Activated naive CD8-positive, alpha-beta T cell treated with anti-CD3 and anti-CD28 coated beads, Interleukin-2, amount 10 ng/mL, durations not matched to agents 7 days and 5 days (primary cell): ENCODE results near the gene PIP5KL1. TPM values are rescaled to one million over a fixed set of nuclear protein-coding genes. Genes with fewer than 3 reads are reported as not detected.
A peak's percentile ranks its signal among the peaks of the same experiment; 100 is the strongest.

Experiments used
- ATAC-seq: fragments of 150-1000 bp; cut with Tn5 transposase; one replicate; pipeline ENCODE4 v1.10.0; 2021; ENCODE audit warnings: low read depth, moderate library complexity
- POLR2A ChIA-PET: fragments of 350-600 bp; sonication (Branson Sonifier 250); formaldehyde crosslinking; loops from one replicate; lab custom pipeline; 2021; ENCODE audit warnings: antibody characterized with exemption; lab: Charles Lee
- DNase-seq: peaks from one replicate; pipeline ENCODE4 v3.0.0; 2021
- H3K27ac Mint-ChIP-seq: one replicate; pipeline ENCODE4 v1.8.0; 2022; ENCODE audit warnings: mild to moderate bottlenecking, mixed read lengths
- H3K27me3 Mint-ChIP-seq: one replicate; pipeline ENCODE4 v1.8.0; 2022; ENCODE audit warnings: mild to moderate bottlenecking, moderate library complexity, mixed read lengths
- H3K36me3 Mint-ChIP-seq: one replicate; pipeline ENCODE4 v1.8.0; 2021; ENCODE audit warnings: mild to moderate bottlenecking, mixed read lengths
- H3K4me1 Mint-ChIP-seq: one replicate; pipeline ENCODE4 v1.8.0; 2021; ENCODE audit warnings: mixed read lengths
- H3K4me3 Mint-ChIP-seq: one replicate; pipeline ENCODE4 v1.8.0; 2022; ENCODE audit warnings: mild to moderate bottlenecking, moderate library complexity, mixed read lengths
- H3K9me3 Mint-ChIP-seq: one replicate; pipeline ENCODE4 v1.8.0; 2021; ENCODE audit warnings: mixed read lengths
- total RNA-seq, 2 experiments: library from RNA; stranded (reverse); gene quantifications; one replicate each; pipeline ENCODE4 v1.2.3, GENCODE V29; 2021

The PIP5KL1 gene
- total RNA-seq, 2 experiments from 2014 or later, result 1.5 to 1.9 TPM

DNA sequence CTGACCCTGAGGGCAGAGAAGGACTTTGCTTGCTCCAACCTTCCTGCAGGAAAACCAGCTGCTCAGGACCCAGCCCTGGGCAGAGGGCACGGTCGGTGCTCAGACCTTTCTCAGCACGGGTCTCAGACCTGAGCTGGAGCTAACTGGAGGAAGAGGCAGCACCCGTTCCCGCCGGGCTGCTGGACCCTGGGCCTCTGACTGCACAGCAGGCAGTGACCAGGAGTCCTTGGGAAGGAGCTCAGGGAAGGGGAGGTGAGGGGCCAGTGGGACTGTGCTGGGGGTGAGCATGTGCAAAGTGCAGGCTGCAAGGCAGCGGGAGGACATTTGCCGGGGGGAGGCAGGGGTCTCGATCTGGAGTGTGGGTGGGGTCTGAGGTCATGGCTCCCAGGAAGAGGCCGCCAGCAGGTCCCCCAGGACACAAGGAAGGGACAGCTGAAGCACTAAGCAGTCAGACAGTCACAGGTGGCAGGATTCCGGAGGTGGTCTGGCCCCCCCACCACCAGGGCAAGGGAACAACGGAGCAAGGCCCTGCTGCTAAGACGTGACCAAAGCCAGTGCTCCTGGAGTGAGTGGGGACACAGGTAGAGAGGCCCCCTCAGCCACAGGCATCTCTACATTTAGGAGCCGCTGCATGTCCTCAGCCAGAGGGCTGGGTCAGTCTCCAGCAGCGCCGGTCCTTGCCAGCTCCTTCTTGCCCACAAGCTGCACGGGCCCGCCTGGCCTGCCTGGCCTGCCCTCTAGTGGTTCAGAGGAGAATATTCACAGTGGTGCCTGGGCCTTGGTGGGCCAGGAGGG is 11.8 kb upstream of the PIP5KL1 start:
- POLR2A ChIA-PET, result interaction anchor here (0.7 to 2.5 kb wide), 5 partner anchors 13 to 125 kb away, joined by 3 to 8 read pairs (median 4); partner anchors contain the start of genes NAIF1, SLC25A25 and ST6GALNAC4
- H3K36me3 Mint-ChIP-seq, result peaks cover 15% of the 10 kb centered on the region
- no peaks in the 10 kb centered on the region for H3K27me3 Mint-ChIP-seq
- H3K4me1 Mint-ChIP-seq, result peaks cover 17% of the 10 kb centered on the region
- ATAC-seq (peak; percentile 34), DNase-seq (peak; percentile 66)
- peak overlapping the region; percentile 79 for H3K27ac Mint-ChIP-seq
- H3K4me3 Mint-ChIP-seq, result no peak overlapping the region
- H3K9me3 Mint-ChIP-seq, result no peaks in the 10 kb centered on the region

DNA sequence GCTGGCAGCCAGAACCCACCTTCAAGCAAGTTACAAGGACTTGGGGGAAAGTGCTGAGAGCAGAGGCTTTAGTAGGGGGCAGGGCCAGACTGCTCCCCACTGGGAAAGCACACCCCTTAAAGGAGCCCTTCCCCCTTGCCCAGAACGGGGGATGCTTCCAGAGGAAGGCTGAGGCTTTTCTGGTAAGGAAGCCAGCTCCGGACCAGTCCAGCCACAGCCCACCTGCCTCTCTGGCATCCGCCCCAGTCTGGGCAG is 11.3 kb upstream of the PIP5KL1 start:
- Mint-ChIP-seq H3K4me1 (peaks cover 18% of the 10 kb centered on the region), H3K27me3 (no peaks in the 10 kb centered on the region), H3K36me3 (peaks cover 14% of the 10 kb centered on the region), H3K9me3 (no peaks in the 10 kb centered on the region), H3K4me3 (no peak overlapping the region), H3K27ac (no peak overlapping the region)
- POLR2A ChIA-PET, result interaction anchor here (1.1 to 2.5 kb wide), 2 partner anchors 14 to 126 kb away, joined by 4 to 8 read pairs; partner anchors contain the start of genes NAIF1 and SLC25A25
- ATAC-seq, result no peak
- DNase-seq, result no peak

DNA sequence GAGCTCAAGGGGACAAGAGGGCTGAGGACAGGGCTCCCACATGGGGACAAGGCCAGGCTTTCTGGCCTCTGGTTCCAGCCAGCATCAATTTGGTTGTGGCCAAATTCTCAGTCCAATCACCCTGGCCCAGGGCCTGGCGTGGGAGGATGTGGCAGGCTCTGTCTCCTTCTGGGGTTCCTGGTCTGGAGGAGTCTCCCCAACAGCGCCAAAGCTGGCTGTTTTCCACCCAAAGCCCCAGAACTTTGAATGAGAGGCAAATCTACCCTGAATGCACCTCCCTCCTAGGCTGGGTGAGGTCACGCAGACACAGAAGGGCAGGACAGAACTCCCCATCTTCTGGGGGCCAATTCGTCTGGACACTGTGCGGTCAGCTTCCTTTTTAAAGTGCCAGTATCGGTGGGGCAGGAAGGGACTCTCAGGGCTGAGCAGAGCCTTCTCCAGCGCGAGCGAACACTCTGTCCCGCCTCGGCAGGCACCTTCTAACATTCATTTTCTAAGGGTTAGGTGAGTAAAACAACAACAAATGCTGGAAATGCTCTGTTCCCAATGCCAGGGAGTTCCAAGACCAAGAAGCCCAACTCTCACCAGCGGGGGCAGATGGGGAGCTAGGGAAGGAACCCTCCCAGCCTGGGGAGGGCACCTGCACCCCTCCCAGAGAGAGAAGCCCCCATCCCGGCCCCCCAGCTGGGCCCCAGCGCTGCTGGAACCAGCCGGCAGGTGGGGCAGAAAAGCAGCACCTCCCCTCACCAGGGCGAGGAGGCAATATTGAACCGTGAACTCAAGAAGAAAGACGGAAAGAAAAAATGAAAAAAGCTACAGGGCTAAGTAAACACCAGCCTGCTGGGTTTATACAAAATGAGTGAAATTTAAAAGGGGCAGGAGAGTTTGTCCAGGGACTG is 10.7 kb upstream of the PIP5KL1 start:
- ATAC-seq, result no peak
- Mint-ChIP-seq H3K27ac (no peak overlapping the region), H3K4me1 (peaks cover 23% of the 10 kb centered on the region), H3K27me3 (no peaks in the 10 kb centered on the region), H3K4me3 (no peak overlapping the region), H3K36me3 (peaks cover 13% of the 10 kb centered on the region), H3K9me3 (no peaks in the 10 kb centered on the region)
- POLR2A ChIA-PET, result interaction anchor here (0.7 to 2.5 kb wide), 2 partner anchors 126 to 137 kb away, joined by 3 to 8 read pairs; partner anchors contain the start of genes NAIF1 and SLC25A25
- DNase-seq, result no peak

DNA sequence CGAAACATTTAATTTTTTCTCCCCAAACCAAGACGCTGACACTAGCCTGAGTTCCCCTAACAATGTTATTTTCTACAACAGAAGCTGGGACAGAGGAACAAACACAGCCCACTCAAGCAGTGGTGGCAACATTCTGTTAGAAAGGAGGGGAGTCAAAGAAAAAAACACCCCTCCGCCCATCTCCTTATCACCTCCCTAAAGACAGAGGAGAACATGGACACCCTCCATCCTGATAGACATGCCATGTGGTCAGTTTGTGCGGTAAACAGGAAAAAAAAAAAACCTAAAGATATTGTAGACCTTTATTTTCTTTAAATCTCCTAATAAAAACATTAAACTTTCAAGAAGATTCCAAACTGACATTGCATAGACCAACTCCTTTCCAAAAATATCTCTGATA is 10.0 kb upstream of the PIP5KL1 start:
- ATAC-seq (no peak), DNase-seq (no peak)
- Mint-ChIP-seq H3K36me3 (peaks cover 15% of the 10 kb centered on the region), H3K27ac (peak overlapping the region; percentile 11), H3K4me1 (peaks cover 30% of the 10 kb centered on the region), H3K9me3 (no peaks in the 10 kb centered on the region), H3K4me3 (no peak overlapping the region), H3K27me3 (no peaks in the 10 kb centered on the region)
- POLR2A ChIA-PET, result interaction anchor here (0.7 kb wide), 1 partner anchor 138 kb away, joined by 3 read pairs; no protein-coding TSS in a partner anchor

DNA sequence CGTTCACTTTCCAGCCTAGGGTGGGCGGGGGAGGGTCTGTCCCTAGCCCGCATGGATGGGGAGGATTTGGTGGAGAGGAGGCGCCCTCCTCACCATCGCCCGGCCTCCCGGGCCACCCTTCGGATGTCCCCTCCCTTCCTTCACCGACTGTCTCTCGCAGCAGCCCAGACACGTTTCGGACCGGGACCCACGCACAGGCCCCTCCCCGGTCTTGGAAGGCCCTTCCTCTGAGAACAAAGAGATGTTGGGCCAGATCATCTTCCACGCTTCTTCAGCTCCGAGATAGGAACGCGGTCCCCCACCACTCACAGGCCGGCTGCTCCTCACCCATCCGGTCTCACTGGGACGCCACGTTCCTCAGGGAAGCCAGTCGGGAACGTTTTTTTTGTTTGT is 7.7 kb upstream of the PIP5KL1 start:
- Mint-ChIP-seq H3K4me3 (peak overlapping the region; percentile 47), H3K36me3 (peaks cover 17% of the 10 kb centered on the region), H3K27me3 (no peaks in the 10 kb centered on the region), H3K27ac (peak overlapping the region; percentile 32), H3K9me3 (no peaks in the 10 kb centered on the region), H3K4me1 (peaks cover 31% of the 10 kb centered on the region)
- no peak for ATAC-seq
- POLR2A ChIA-PET, result interaction anchor here (1.3 kb wide), 1 partner anchor 38 kb away, joined by 3 read pairs; no protein-coding TSS in a partner anchor
- DNase-seq, result peak; percentile 46

DNA sequence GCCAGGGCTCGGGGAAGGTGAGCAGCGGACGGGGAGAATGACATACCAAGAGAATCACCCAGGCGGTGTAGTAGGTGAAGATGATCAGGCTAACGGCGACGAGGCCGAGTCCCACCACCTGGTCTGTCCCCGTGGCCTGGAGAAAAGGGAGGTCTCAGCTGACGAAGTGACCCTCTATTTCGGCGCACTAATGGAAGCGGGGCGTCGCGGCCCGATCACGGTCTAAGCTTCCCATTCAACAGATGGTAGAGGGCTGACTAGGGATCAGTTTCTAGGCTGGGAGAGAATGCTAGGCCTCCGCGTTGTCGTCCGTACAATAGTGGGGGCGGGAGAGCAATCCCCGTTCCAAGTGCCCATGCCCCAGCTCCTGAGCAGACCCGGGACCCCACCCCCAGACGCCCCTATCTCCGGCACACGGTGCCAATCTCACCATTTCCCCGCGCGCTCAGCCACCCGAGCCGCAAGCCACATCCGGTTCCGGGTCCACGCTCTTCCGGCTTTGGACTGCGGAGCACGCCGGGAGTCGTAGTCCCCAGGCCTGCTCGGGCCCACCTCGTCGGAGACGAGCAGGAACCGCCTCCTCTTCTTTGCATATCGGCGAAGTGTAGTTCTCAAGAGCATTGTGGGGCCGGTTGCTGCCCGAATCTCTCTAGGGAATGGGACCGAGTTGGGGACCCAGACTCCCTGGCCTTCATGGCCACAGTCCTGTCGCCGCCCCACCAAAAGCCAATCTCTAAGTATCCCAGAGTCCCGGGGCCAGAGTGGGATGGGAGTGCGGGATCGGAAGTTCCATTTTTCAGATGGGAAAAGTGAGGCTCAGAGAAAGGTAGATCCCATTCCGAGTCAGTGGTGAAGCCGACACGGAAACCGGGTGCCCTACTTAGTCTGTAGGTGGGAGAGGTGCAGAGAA is 7.1 kb upstream of the PIP5KL1 start, which contains the start of gene DPM2:
Gene DPM2, minus strand, starts transcription at position 467 of the 910 bp plus-strand sequence. Its CDS starts 34 bp downstream, at position 433.
- POLR2A ChIA-PET, result interaction anchor here (0.9 to 1.5 kb wide), 8 partner anchors 17 to 108 kb away, joined by 3 to 5 read pairs (median 3); no protein-coding TSS in a partner anchor
- Mint-ChIP-seq H3K27me3 (no peaks in the 10 kb centered on the region), H3K4me1 (peaks cover 28% of the 10 kb centered on the region), H3K9me3 (no peaks in the 10 kb centered on the region), H3K36me3 (peaks cover 18% of the 10 kb centered on the region), H3K27ac (peak within 1 kb of the TSS; percentile 95), H3K4me3 (peak within 1 kb of the TSS; percentile 95)
- DNase-seq (peak; percentile 94), ATAC-seq (peak; percentile 88)

DNA sequence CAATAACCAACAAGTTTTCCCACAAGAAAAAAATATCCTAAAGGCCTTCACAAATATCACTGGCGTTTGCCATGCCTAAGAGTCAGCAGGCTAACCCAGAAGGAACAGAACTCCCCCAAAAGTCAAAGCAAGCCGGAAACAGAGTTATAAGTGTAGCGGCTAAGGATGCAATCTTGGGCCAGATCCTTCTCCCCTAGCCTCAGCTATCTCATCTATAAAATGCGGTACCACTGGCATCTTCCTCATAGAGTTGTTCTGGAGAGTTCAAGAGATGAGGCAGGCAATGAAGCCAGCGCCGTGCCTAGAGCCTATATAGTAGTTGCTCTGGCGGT is 6.4 kb upstream of the PIP5KL1 start:
- Mint-ChIP-seq H3K36me3 (peaks cover 14% of the 10 kb centered on the region), H3K9me3 (no peaks in the 10 kb centered on the region), H3K27me3 (no peaks in the 10 kb centered on the region), H3K4me3 (peak overlapping the region; percentile 95), H3K4me1 (peaks cover 28% of the 10 kb centered on the region), H3K27ac (peak overlapping the region; percentile 95)
- ATAC-seq, result no peak
- POLR2A ChIA-PET, result interaction anchor here (0.9 to 1.5 kb wide), 8 partner anchors 18 to 109 kb away, joined by 3 to 5 read pairs (median 3); no protein-coding TSS in a partner anchor
- DNase-seq, result no peak

DNA sequence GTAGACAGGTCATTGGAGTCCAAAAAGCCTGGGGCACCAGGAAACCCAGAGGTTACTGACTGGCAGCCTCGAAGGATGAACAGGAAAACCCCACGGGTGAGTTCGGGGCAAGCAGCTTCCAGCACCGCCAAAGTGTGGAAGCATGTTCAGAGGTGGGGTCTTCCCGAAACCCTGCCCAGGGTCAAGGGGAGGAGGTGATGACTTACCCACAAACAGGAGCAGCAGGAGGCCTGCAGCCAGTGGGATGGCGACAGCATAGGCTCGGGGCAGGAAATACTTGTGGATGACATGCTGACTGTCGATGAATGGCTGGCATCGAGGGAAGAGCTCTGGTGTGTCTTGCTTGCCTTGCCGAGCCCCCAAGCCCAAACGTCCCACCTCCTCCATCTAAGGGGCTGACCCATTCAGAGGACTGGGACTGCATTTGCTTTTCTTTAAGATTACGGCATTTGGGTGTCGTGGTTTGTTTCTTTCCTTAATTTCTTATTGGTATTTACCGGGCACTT is 5.8 kb upstream of the PIP5KL1 start:
- Mint-ChIP-seq H3K4me3 (peak overlapping the region; percentile 95), H3K9me3 (no peaks in the 10 kb centered on the region), H3K27me3 (no peaks in the 10 kb centered on the region), H3K4me1 (peaks cover 31% of the 10 kb centered on the region), H3K36me3 (peaks cover 12% of the 10 kb centered on the region), H3K27ac (peak overlapping the region; percentile 95)
- POLR2A ChIA-PET, result interaction anchor here (1.1 to 1.5 kb wide), 3 partner anchors 19 to 34 kb away, joined by 3 to 5 read pairs (median 3); no protein-coding TSS in a partner anchor
- peak; percentile 29 for DNase-seq
- ATAC-seq, result no peak

DNA sequence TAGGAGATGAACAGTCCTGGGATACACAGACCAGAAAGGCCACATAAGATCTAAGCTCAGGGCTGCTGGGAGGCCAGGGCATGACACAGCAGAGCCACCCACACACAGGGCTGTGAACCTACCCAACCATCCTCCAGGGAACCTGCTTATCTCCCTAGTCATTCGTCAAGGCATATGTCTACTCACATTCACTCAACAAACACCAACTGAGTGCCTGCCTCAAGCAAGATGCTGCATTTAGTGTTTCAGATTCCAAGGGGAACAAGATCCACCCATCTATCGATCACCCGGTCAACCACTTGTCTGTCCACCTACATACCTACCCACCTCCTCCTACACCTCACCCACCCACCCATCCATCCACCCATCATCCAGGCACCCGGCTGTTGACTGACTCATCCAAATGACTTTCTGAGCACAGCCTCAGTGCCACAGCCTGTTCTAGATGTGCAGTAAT is 5.2 kb upstream of the PIP5KL1 start:
- POLR2A ChIA-PET, result no interaction called here

DNA sequence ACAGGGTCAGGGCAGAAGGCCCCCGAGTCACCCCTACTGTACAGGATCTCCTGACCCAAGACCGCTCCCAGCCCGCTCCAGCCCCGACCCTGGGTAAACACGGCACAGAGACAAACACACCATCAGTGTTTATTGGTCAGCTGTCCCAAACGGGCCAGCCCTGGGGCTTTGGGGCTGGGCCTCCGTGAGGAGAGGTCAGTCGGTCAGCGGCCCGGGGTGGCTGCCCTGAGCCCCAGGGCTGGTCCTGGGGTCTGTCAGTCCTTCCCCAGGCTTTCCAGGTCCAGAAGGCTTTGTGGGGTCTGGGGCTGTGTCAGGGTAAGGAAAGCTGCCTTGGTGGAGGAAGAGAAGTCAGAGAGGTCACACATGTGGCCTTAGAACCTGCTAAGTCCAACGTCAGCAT is 4.4 kb upstream of the PIP5KL1 start:
- ATAC-seq (no peak), DNase-seq (no peak)
- POLR2A ChIA-PET, result no interaction called here
- H3K4me3 Mint-ChIP-seq, result no peak overlapping the region
- H3K27ac Mint-ChIP-seq, result no peak overlapping the region
- no peaks in the 10 kb centered on the region for H3K27me3 Mint-ChIP-seq
- no peaks in the 10 kb centered on the region for H3K9me3 Mint-ChIP-seq
- peaks cover 37% of the 10 kb centered on the region for H3K4me1 Mint-ChIP-seq
- peaks cover 12% of the 10 kb centered on the region for H3K36me3 Mint-ChIP-seq

More for the DNA sequence above, 5.2 kb upstream of the PIP5KL1 start:
- H3K27ac Mint-ChIP-seq, result peak overlapping the region; percentile 34
- ATAC-seq (no peak), DNase-seq (no peak)
- no peaks in the 10 kb centered on the region for H3K27me3 Mint-ChIP-seq
- no peaks in the 10 kb centered on the region for H3K9me3 Mint-ChIP-seq
- peaks cover 12% of the 10 kb centered on the region for H3K36me3 Mint-ChIP-seq
- H3K4me3 Mint-ChIP-seq, result peak overlapping the region; percentile 95
- H3K4me1 Mint-ChIP-seq, result peaks cover 36% of the 10 kb centered on the region

DNA sequence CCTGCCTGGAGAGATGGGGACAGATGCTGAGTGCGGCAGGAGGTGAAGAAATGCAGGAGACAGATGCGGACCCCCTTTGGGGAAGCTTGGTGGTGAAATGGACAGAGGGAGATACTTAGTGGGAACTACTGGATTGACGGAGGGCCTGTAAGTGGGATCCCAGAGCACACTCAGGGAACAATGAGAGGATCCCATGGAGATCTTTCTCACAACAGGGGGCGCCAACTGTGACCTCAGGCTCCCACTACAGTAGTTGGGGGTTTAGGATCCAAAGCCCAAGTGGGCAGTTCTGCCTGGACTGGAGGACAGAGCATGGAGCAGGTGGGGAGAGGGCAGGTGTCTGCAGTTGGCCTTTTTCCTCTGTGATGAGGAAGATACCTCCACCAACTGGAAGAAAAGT is 3.7 kb upstream of the PIP5KL1 start:
- no peak for ATAC-seq
- H3K27ac Mint-ChIP-seq, result peak overlapping the region; percentile 33
- no peak overlapping the region for H3K4me3 Mint-ChIP-seq
- no peaks in the 10 kb centered on the region for H3K9me3 Mint-ChIP-seq
- H3K27me3 Mint-ChIP-seq, result no peaks in the 10 kb centered on the region
- H3K36me3 Mint-ChIP-seq, result peaks cover 12% of the 10 kb centered on the region
- POLR2A ChIA-PET, result interaction anchor here (0.5 kb wide), 1 partner anchor 155 kb away, joined by 3 read pairs; no protein-coding TSS in a partner anchor
- H3K4me1 Mint-ChIP-seq, result peaks cover 39% of the 10 kb centered on the region
- no peak for DNase-seq
